Body of pancreas (tissue), 4 donors: Measurements from ENCODE around the gene GLT8D2.

Experiments
- POLR2A ChIP-seq, 3 donors: fragments of 450-650 bp; IDR thresholded peaks; one replicate each; pipeline ENCODE4 v1.6.1; 2016; ENCODE audit warnings: antibody characterized with exemption in 3 of 3, mild to moderate bottlenecking in 2 of 3
- TF ChIP-seq, protein P1 (sequence below), 7 experiments: fragments of 450-650 bp in 4 of 7; fragments of 200-600 bp in 3 of 7; sonication (generic) in 3 of 7; IDR thresholded peaks; one replicate each; pipeline ENCODE4 v1.5.1; 2016 to 2019; ENCODE audit warnings: antibody characterized with exemption in 7 of 7

GRCh38 chr12:103965255-103965589 lies 84.8 kb downstream of the GLT8D2 start:
- TF ChIP-seq, protein P1, sequence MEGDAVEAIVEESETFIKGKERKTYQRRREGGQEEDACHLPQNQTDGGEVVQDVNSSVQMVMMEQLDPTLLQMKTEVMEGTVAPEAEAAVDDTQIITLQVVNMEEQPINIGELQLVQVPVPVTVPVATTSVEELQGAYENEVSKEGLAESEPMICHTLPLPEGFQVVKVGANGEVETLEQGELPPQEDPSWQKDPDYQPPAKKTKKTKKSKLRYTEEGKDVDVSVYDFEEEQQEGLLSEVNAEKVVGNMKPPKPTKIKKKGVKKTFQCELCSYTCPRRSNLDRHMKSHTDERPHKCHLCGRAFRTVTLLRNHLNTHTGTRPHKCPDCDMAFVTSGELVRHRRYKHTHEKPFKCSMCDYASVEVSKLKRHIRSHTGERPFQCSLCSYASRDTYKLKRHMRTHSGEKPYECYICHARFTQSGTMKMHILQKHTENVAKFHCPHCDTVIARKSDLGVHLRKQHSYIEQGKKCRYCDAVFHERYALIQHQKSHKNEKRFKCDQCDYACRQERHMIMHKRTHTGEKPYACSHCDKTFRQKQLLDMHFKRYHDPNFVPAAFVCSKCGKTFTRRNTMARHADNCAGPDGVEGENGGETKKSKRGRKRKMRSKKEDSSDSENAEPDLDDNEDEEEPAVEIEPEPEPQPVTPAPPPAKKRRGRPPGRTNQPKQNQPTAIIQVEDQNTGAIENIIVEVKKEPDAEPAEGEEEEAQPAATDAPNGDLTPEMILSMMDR (IDR thresholded peaks at IDR 0.05): no peak
- TF ChIP-seq POLR2A (IDR thresholded peaks at IDR 0.05): no peak
